ENCODE results near the gene TAS2R7. TPM values are rescaled to one million over a fixed set of nuclear protein-coding genes. Genes with fewer than 3 reads are reported as not detected.

Gene TAS2R7
- total RNA-seq, 2 donors from 2014 or later = not detected

- DNase-seq (no peak), ATAC-seq (no peak)
- intact Hi-C loops (cut with DNase I, micrococcal nuclease) = no loop called here
Observed at GRCh38 chr12:10756194-10756593, 46.2 kb downstream of the TAS2R7 start.

GRCh38 chr12:10753059-10753458, 49.4 kb downstream of the TAS2R7 start:
- intact Hi-C loops (cut with DNase I, micrococcal nuclease) = no loop called here
- ATAC-seq (no peak), DNase-seq (no peak)

Other genes with a start within 250 kb of the TAS2R7 start
- gene MAGOHB, start 189.0 kb downstream of the TAS2R7 start, total RNA-seq = 10 to 100 TPM; 10.4 to 13.4 TPM
- gene STYK1, start 128.6 kb downstream of the TAS2R7 start, total RNA-seq = 10 to 100 TPM; 36.3 to 41.9 TPM
- 100 to 1,000 TPM; 140 to 146 TPM for gene YBX3, start 79.3 kb downstream of the TAS2R7 start, total RNA-seq
- not detected for gene TAS2R8, start 4.7 kb upstream of the TAS2R7 start, total RNA-seq
- gene TAS2R9, start 7.5 kb upstream of the TAS2R7 start, total RNA-seq = not detected
- gene TAS2R10, start 23.7 kb upstream of the TAS2R7 start, total RNA-seq = not detected
- 1 to 10 TPM; 1.0 to 2.3 TPM for gene PRR4, start 46.8 kb upstream of the TAS2R7 start, total RNA-seq
- gene PRH1, start 81.6 kb upstream of the TAS2R7 start, total RNA-seq = 10 to 100 TPM; 10.6 to 13.8 TPM
- gene TAS2R13, start 106.9 kb upstream of the TAS2R7 start, total RNA-seq = 1 to 10 TPM; 1.3 to 1.9 TPM
- not detected for gene PRH2, start 126.6 kb upstream of the TAS2R7 start, total RNA-seq
- gene TAS2R14, start 136.6 kb upstream of the TAS2R7 start, total RNA-seq = 1 to 10 TPM; 1.8 to 2.1 TPM
- 1 to 10 TPM; 1.2 to 1.6 TPM for gene TAS2R50, start 184.3 kb upstream of the TAS2R7 start, total RNA-seq
- 1 to 10 TPM; 1.6 to 1.7 TPM for gene TAS2R20, start 195.7 kb upstream of the TAS2R7 start, total RNA-seq
- gene TAS2R19, start 220.0 kb upstream of the TAS2R7 start, total RNA-seq = 1 to 10 TPM; 2.9 TPM
- 1 to 10 TPM; 3.3 to 3.7 TPM for gene TAS2R31, start 228.8 kb upstream of the TAS2R7 start, total RNA-seq

All from left colon (tissue), 2 donors.